Mesothelial cell of epicardium (in vitro differentiated cells): ENCODE results near the gene TMEM254. TPM values are rescaled to one million over a fixed set of nuclear protein-coding genes. Genes with fewer than 3 reads are reported as not detected.

Experiments used
- DNase-seq, 2 experiments: peaks; one replicate each; pipeline ENCODE4 v3.0.0; 2021; ENCODE audit warnings: low spot score in 2 of 2; ENCODE audit not compliant: unreplicated experiment in 2 of 2
- H3K27ac Mint-ChIP-seq: 2 replicates; pipeline ENCODE4 v1.8.0; 2021; ENCODE audit warnings: mixed read lengths
- H3K27me3 Mint-ChIP-seq: 2 replicates; pipeline ENCODE4 v1.8.0; 2021; ENCODE audit warnings: low read depth, mixed read lengths
- H3K36me3 Mint-ChIP-seq: 2 replicates; pipeline ENCODE4 v1.8.0; 2021; ENCODE audit warnings: mixed read lengths
- H3K4me1 Mint-ChIP-seq: 2 replicates; pipeline ENCODE4 v1.8.0; 2021; ENCODE audit warnings: mixed read lengths
- H3K4me3 Mint-ChIP-seq: 2 replicates; pipeline ENCODE4 v1.8.0; 2021; ENCODE audit warnings: mild to moderate bottlenecking, moderate library complexity, mixed read lengths
- H3K9me3 Mint-ChIP-seq: 2 replicates; pipeline ENCODE4 v1.8.0; 2021; ENCODE audit warnings: mixed read lengths
- CTCF ChIP-seq: fragments of 200-600 bp; sonication (generic); IDR thresholded peaks from one replicate; pipeline ENCODE4 v1.5.0; 2021; ENCODE audit warnings: antibody characterized with exemption; ENCODE audit not compliant: unreplicated experiment
- total RNA-seq: library from RNA; stranded (reverse); gene quantifications from 3 replicates; pipeline ENCODE4 v1.2.1, GENCODE V29; 2021

TMEM254 gene
- total RNA-seq, 1 donor from 2014 or later = 26.1 TPM

- peaks cover 5% of the 10 kb centered on the region for H3K36me3 Mint-ChIP-seq
- no peak for DNase-seq
- peaks cover 7% of the 10 kb centered on the region for H3K9me3 Mint-ChIP-seq
- no peaks in the 10 kb centered on the region for H3K4me1 Mint-ChIP-seq
- no peak for TF ChIP-seq CTCF
- H3K27me3 Mint-ChIP-seq = no peaks in the 10 kb centered on the region
- no peak overlapping the region for H3K27ac Mint-ChIP-seq
- H3K4me3 Mint-ChIP-seq = no peak overlapping the region
Measured at GRCh38 chr10:80072584-80072983, 5.9 kb upstream of the TMEM254 start.

- Mint-ChIP-seq H3K4me1 (peaks cover 16% of the 10 kb centered on the region), H3K4me3 (no peak overlapping the region), H3K9me3 (no peaks in the 10 kb centered on the region), H3K27ac (no peak overlapping the region), H3K36me3 (peaks cover 5% of the 10 kb centered on the region), H3K27me3 (no peaks in the 10 kb centered on the region)
- DNase-seq = no peak
- no peak for TF ChIP-seq CTCF
Measured at GRCh38 chr10:80075781-80076180, 2.7 kb upstream of the TMEM254 start.

- H3K4me3 Mint-ChIP-seq = peak overlapping the region; percentile 90
- H3K4me1 Mint-ChIP-seq = peaks cover 16% of the 10 kb centered on the region
Measured at GRCh38 chr10:80077869-80078447, 507 bp upstream of the TMEM254 start.

GRCh38 chr10:80079312-80079719, 851 bp downstream of the TMEM254 start:
- no peak for DNase-seq
- no peaks in the 10 kb centered on the region for H3K9me3 Mint-ChIP-seq
- H3K27me3 Mint-ChIP-seq = no peaks in the 10 kb centered on the region
- peak overlapping the region; percentile 97 for H3K27ac Mint-ChIP-seq
- peaks cover 16% of the 10 kb centered on the region for H3K4me1 Mint-ChIP-seq
- H3K36me3 Mint-ChIP-seq = peaks cover 5% of the 10 kb centered on the region
- no peak for TF ChIP-seq CTCF
- H3K4me3 Mint-ChIP-seq = peak overlapping the region; percentile 90

More at GRCh38 chr10:80077869-80078447, 507 bp upstream of the TMEM254 start:
- no peak for DNase-seq
- TF ChIP-seq CTCF = no peak
- H3K27ac Mint-ChIP-seq = peak overlapping the region; percentile 97
- no peaks in the 10 kb centered on the region for H3K27me3 Mint-ChIP-seq
- no peaks in the 10 kb centered on the region for H3K9me3 Mint-ChIP-seq
- peaks cover 5% of the 10 kb centered on the region for H3K36me3 Mint-ChIP-seq

- Mint-ChIP-seq H3K36me3 (peaks cover 5% of the 10 kb centered on the region), H3K27ac (no peak overlapping the region), H3K4me1 (peaks cover 16% of the 10 kb centered on the region), H3K4me3 (no peak overlapping the region), H3K9me3 (no peaks in the 10 kb centered on the region), H3K27me3 (no peaks in the 10 kb centered on the region)
- TF ChIP-seq CTCF = no peak
- no peak for DNase-seq
Measured at GRCh38 chr10:80081026-80081425, 2.6 kb downstream of the TMEM254 start.
